Testis (tissue), 2 donors: ENCODE measurements around the gene AQP2.

Experiments
- CTCF ChIP-seq, 3 experiments: fragments of 450-650 bp in 2 of 3; fragments of 200-600 bp in 1 of 3; sonication (generic) in 1 of 3; IDR thresholded peaks; one replicate each; pipeline ENCODE4 v1.5.1; 2016 to 2019; ENCODE audit warnings: antibody characterized with exemption in 3 of 3, mild to moderate bottlenecking in 2 of 3, moderate library complexity in 1 of 3
- POLR2A ChIP-seq: fragments of 450-650 bp; IDR thresholded peaks from one replicate; pipeline ENCODE4 v1.6.1; 2017; ENCODE audit warnings: antibody characterized with exemption, mild to moderate bottlenecking, moderate library complexity

- TF ChIP-seq CTCF (IDR thresholded peaks at IDR 0.05) (no peak), POLR2A (no peak)
Observed at GRCh38 chr12:49917788-49918173, 32.8 kb upstream of the AQP2 start.
